Measurements from ENCODE around the gene PLAAT5.

Gene PLAAT5

DNA sequence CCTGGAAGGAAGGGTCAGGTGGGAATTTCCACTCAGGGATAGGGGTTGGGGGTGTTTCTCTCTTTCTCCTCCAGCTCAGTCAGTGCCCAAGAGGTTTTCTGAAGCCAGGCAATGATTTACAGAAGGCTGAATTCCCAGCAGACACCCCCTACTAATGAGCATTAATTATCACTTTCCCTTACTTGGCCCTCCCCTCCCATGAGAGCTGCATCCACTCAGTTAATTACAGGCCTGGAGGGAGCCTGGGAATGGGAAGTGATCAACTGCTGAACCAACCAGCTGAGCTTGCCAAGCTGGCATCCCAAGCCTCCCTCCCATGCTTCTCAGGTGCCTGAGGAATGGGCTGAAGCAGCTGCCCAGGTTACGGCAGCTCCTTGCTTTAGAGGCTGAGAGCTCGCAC lies 15.9 kb upstream of the PLAAT5 start:
- Histone ChIP-seq H3K27ac (replicated peaks) (peak overlapping the region; percentile 91), H3K4me3 (replicated peaks; ENCODE audit: insufficient read depth, low read length) (peak overlapping the region; percentile 77), H3K27me3 (ENCODE audit: insufficient read depth, poor library complexity, severe bottlenecking) (no peaks in the 10 kb centered on the region)
- DNase-seq (ENCODE audit: low read depth in 1 of 2, low spot score in 1 of 2), result no peak
- TF ChIP-seq POLR2AphosphoS5 (IDR thresholded peaks at IDR 0.05; ENCODE audit: low read depth) (no peak), SPI1 (IDR thresholded peaks at IDR 0.05; ENCODE audit: borderline replicate concordance, low read depth) (no peak), GABPA (IDR thresholded peaks at IDR 0.05; ENCODE audit: low read depth) (no peak), REST (IDR thresholded peaks at IDR 0.05; ENCODE audit: insufficient replicate concordance, low read depth) (no peak)
- TF ChIP-seq, protein P1, sequence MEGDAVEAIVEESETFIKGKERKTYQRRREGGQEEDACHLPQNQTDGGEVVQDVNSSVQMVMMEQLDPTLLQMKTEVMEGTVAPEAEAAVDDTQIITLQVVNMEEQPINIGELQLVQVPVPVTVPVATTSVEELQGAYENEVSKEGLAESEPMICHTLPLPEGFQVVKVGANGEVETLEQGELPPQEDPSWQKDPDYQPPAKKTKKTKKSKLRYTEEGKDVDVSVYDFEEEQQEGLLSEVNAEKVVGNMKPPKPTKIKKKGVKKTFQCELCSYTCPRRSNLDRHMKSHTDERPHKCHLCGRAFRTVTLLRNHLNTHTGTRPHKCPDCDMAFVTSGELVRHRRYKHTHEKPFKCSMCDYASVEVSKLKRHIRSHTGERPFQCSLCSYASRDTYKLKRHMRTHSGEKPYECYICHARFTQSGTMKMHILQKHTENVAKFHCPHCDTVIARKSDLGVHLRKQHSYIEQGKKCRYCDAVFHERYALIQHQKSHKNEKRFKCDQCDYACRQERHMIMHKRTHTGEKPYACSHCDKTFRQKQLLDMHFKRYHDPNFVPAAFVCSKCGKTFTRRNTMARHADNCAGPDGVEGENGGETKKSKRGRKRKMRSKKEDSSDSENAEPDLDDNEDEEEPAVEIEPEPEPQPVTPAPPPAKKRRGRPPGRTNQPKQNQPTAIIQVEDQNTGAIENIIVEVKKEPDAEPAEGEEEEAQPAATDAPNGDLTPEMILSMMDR (IDR thresholded peaks at IDR 0.05; ENCODE audit: insufficient read depth, low read length), result no peak

DNA sequence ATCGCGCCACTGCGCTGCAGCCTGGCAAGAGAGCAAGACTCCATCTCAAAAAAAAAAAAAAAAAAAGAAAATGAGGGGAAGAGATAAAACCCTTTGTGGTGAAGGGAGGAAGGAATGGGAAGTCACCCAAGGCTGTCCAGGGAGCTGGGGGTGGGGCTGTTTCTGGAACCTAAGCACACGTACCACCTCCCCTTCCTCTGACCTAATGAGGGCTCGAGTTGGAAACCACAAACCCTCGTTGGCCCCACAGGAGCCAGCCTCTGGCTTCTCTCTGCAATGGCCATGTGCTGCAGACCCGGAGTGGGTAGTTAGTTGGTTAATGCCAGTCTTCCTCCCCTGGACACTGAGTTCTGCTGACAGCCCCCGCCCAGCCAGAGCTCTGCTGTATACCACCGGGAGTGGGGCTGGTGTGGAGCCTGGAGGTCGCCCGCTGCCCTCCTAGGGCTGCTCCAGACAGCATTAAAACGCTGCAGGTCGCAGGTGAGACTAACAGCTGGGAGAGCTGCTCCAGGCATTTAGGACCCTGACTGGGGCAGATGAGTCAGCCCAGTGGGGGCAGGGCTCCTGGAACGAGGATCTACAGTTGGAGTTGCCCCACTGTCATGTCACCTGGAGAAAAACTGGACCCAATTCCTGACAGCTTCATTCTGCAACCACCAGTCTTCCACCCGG lies 15.0 kb upstream of the PLAAT5 start, which contains the start of gene LGALS12:
Gene LGALS12, plus strand, starts transcription at position 228 of the 672 bp plus-strand sequence. Its CDS starts 375 bp downstream, at position 603.
- TF ChIP-seq, protein P1 (IDR thresholded peaks at IDR 0.05; ENCODE audit: insufficient read depth, low read length), result no peak
- peak; percentile 68 for TF ChIP-seq POLR2AphosphoS5 (IDR thresholded peaks at IDR 0.05; ENCODE audit: low read depth)
- TF ChIP-seq GABPA (IDR thresholded peaks at IDR 0.05; ENCODE audit: low read depth), result no peak
- TF ChIP-seq REST (IDR thresholded peaks at IDR 0.05; ENCODE audit: insufficient replicate concordance, low read depth), result peak; percentile 35
- TF ChIP-seq SPI1 (IDR thresholded peaks at IDR 0.05; ENCODE audit: borderline replicate concordance, low read depth), result peak; percentile 72; the same call in 1 of the 2 replicates
- Histone ChIP-seq H3K27me3 (ENCODE audit: insufficient read depth, poor library complexity, severe bottlenecking) (no peaks in the 10 kb centered on the region), H3K27ac (replicated peaks) (peak within 1 kb of the TSS; percentile 91), H3K4me3 (replicated peaks; ENCODE audit: insufficient read depth, low read length) (peak within 1 kb of the TSS; percentile 77)
- DNase-seq (ENCODE audit: low read depth in 1 of 2, low spot score in 1 of 2), result peak; percentile 91 to 98

DNA sequence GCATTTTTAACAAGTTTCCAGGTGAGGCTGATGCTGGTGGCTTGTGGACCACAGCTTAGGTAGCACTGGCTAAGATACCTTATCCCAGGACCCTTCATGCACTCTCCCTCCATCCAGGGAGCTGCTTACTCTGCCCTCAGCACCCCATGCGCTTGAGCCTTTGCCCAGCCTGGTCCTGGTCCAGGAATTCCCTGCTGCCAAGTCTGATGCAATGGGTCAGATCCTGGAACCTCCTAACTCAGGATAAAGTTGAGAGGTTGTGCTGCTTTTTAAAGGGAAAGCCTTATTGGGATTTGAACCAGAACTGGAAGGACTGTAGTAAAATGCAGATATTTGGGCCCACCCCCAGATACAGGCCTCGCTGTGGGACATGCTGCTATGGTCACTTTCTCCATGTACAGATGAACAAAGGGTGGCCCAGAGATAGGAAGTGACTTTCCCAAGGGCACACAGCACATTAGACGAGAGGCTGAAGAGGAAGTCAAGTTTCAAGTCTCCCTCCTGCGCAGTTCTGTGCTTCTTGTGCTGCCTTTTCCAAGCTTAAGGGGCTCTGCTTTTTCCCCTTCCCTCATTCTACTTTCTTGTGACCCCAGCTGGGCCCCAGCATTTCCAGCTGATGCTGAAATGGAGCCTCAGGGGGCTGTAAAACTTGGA lies 14.1 kb upstream of the PLAAT5 start:
- no peak overlapping the region for H3K4me3 ChIP-seq (replicated peaks; ENCODE audit: insufficient read depth, low read length)
- no peaks in the 10 kb centered on the region for H3K27me3 ChIP-seq (ENCODE audit: insufficient read depth, poor library complexity, severe bottlenecking)
- peak overlapping the region; percentile 91 for H3K27ac ChIP-seq (replicated peaks)
- no peak for TF ChIP-seq REST (IDR thresholded peaks at IDR 0.05; ENCODE audit: insufficient replicate concordance, low read depth)
- TF ChIP-seq SPI1 (IDR thresholded peaks at IDR 0.05; ENCODE audit: borderline replicate concordance, low read depth), result peak; percentile 75; the same call in 1 of the 2 replicates
- no peak for TF ChIP-seq POLR2AphosphoS5 (IDR thresholded peaks at IDR 0.05; ENCODE audit: low read depth)
- TF ChIP-seq, protein P1 (IDR thresholded peaks at IDR 0.05; ENCODE audit: insufficient read depth, low read length), result no peak
- TF ChIP-seq GABPA (IDR thresholded peaks at IDR 0.05; ENCODE audit: low read depth), result no peak
- peak in 1 of 2 experiments; percentile 54 for DNase-seq (ENCODE audit: low read depth in 1 of 2, low spot score in 1 of 2)

Measured in HL-60 (cell line).